PC-3 (cell line): ENCODE data around the gene DNAH14.

Experiments used
- CTCF ChIP-seq: fragments of 300-600 bp; sonication (generic); conservative IDR thresholded peaks from 2 replicates; pipeline ENCODE4 v1.5.1; 2017; ENCODE audit warnings: antibody characterized with exemption, low read depth, mild to moderate bottlenecking, low read length
- EZH2 ChIP-seq: fragments of 300-600 bp; sonication (generic); IDR thresholded peaks from one replicate; pipeline ENCODE4 v1.6.1; 2017; ENCODE audit warnings: antibody characterized with exemption, mild to moderate bottlenecking, low read length; ENCODE audit not compliant: unreplicated experiment

DNA sequence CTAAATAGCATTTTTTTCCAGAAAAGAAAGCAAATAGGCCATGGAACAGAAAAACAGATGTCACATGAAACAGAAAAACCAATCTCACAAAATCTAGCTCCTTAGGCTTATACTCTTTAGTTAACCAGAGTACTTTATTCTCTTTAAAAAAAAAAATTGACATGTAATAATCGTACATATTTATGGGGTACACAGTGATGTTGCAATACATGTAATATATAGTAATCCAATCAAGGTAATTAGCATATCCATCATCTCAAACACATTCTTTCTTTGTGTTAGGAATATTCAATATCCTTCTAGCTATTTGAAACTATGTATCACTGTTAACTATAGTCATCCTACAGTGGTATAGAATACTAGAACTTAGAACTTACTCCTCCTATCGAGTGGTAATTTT is 478.3 kb downstream of the DNAH14 start:
- TF ChIP-seq CTCF (no peak), EZH2 (no peak)
